ENCODE data around the gene CCDC3. TPM values are rescaled to one million over a fixed set of nuclear protein-coding genes. Genes with fewer than 3 reads are reported as not detected.

CCDC3 gene
- polyA plus RNA-seq, 1 of the 3 experiments (the other 2 are of a cell fraction), result 0.02 TPM

- TF ChIP-seq EP300 (IDR thresholded peaks at IDR 0.05; ENCODE audit: borderline replicate concordance in 1 of 2, low read depth in 1 of 2, low read length in 1 of 2), result no peak
- TF ChIP-seq EZH2phosphoT487 (IDR thresholded peaks at IDR 0.05; ENCODE audit: borderline replicate concordance, low read depth), result no peak
- TF ChIP-seq PBX3 (IDR thresholded peaks at IDR 0.05), result no peak
- no peak for TF ChIP-seq ELF1 (IDR thresholded peaks at IDR 0.05)
- TF ChIP-seq NRF1 (IDR thresholded peaks at IDR 0.05; ENCODE audit: low read depth, low read length), result no peak
- no peak for TF ChIP-seq RFX5 (IDR thresholded peaks at IDR 0.05; ENCODE audit: low read length)
- TF ChIP-seq USF2 (IDR thresholded peaks at IDR 0.05; ENCODE audit: borderline replicate concordance, low read depth, low read length), result no peak
- no peak for TF ChIP-seq YY1 (IDR thresholded peaks at IDR 0.05; ENCODE audit: low read depth)
- TF ChIP-seq USF1 (IDR thresholded peaks at IDR 0.05; ENCODE audit: borderline replicate concordance, low read depth), result no peak
- TF ChIP-seq GATA2 (CRISPR knock-in tag; IDR thresholded peaks at IDR 0.05), result no peak
- TF ChIP-seq POLR2AphosphoS5 (IDR thresholded peaks at IDR 0.05; ENCODE audit: low read depth, low read length), result no peak
- TF ChIP-seq NFIC (IDR thresholded peaks at IDR 0.05; ENCODE audit: borderline replicate concordance), result no peak
- TF ChIP-seq GABPA (IDR thresholded peaks at IDR 0.05; ENCODE audit: low read depth), result no peak
- H3K4me3 ChIP-seq (ENCODE audit: low read depth in 2 of 2, low read length in 1 of 2), result no peak overlapping the region
- H3K4me1 ChIP-seq (ENCODE audit: control insufficient read depth in 1 of 2, insufficient read depth in 2 of 2, low read depth in 1 of 2, low read length in 1 of 2), result peaks cover 0 to 6% of the 10 kb centered on the region in 2 experiments; a peak in 1 of 4 replicates
- no peaks in the 10 kb centered on the region for H3F3A ChIP-seq (replicated peaks; ENCODE audit: insufficient read depth)
- H3K9ac ChIP-seq, result no peak overlapping the region
- no peaks in the 10 kb centered on the region for H4K20me1 ChIP-seq (ENCODE audit: insufficient read depth)
- H3K9me2 ChIP-seq, result no peaks in the 10 kb centered on the region
- ChIA-PET CTCF (interaction anchor here (0.7 to 1.0 kb wide), 3 partner anchors 29 to 166 kb away, joined by 3 to 4 read pairs (median 3); no protein-coding TSS in a partner anchor), POLR2A (no interaction called here)
- 40% methylated on average over 6 of the region's 8 CpGs for WGBS (ENCODE audit: low lambda C conversion rate)
- no peak for DNase-seq
- no peaks in the 10 kb centered on the region for H3K27me3 ChIP-seq (ENCODE audit: insufficient read depth)
- H3K79me2 ChIP-seq (ENCODE audit: insufficient read depth), result no peaks in the 10 kb centered on the region
- H3K4me2 ChIP-seq, result no peak overlapping the region
- no peaks in the 10 kb centered on the region for H3K36me3 ChIP-seq (replicated peaks in 1 of 2; ENCODE audit: control insufficient read depth in 1 of 2, insufficient read depth in 2 of 2, low read length in 1 of 2)
- no peak overlapping the region for H3K27ac ChIP-seq (ENCODE audit: low read depth in 2 of 2, low read length in 1 of 2)
- H3K9me3 ChIP-seq, result no peaks in the 10 kb centered on the region
- no peak overlapping the region for H2AFZ ChIP-seq (ENCODE audit: low read depth)
These were observed 128.3 kb downstream of the CCDC3 start for GRCh38 chr10:12873172-12873571.

GRCh38 chr10:12872577-12872976 is 128.9 kb downstream of the CCDC3 start:
- Histone ChIP-seq H3K9me3 (no peaks in the 10 kb centered on the region), H3F3A (replicated peaks; ENCODE audit: insufficient read depth) (no peaks in the 10 kb centered on the region), H3K4me2 (no peak overlapping the region), H3K4me3 (ENCODE audit: low read depth in 2 of 2, low read length in 1 of 2) (no peak overlapping the region), H3K9me2 (no peaks in the 10 kb centered on the region), H3K27me3 (ENCODE audit: insufficient read depth) (no peaks in the 10 kb centered on the region), H3K27ac (ENCODE audit: low read depth in 2 of 2, low read length in 1 of 2) (no peak overlapping the region), H3K79me2 (ENCODE audit: insufficient read depth) (no peaks in the 10 kb centered on the region), H3K9ac (no peak overlapping the region), H4K20me1 (ENCODE audit: insufficient read depth) (no peaks in the 10 kb centered on the region), H3K4me1 (ENCODE audit: control insufficient read depth in 1 of 2, insufficient read depth in 2 of 2, low read depth in 1 of 2, low read length in 1 of 2) (peaks cover 0 to 6% of the 10 kb centered on the region in 2 experiments; a peak in 1 of 4 replicates), H3K36me3 (replicated peaks in 1 of 2; ENCODE audit: control insufficient read depth in 1 of 2, insufficient read depth in 2 of 2, low read length in 1 of 2) (no peaks in the 10 kb centered on the region), H2AFZ (ENCODE audit: low read depth) (no peak overlapping the region)
- ChIA-PET POLR2A (no interaction called here), CTCF (no interaction called here)
- DNase-seq, result no peak
- 73% methylated on average over 8 of the region's 9 CpGs for WGBS (ENCODE audit: low lambda C conversion rate)
- TF ChIP-seq TEAD4 (IDR thresholded peaks at IDR 0.05; ENCODE audit: borderline replicate concordance, insufficient read depth), result no peak
- no peak for TF ChIP-seq USF2 (IDR thresholded peaks at IDR 0.05; ENCODE audit: borderline replicate concordance, low read depth, low read length)
- no peak for TF ChIP-seq SMC3 (IDR thresholded peaks at IDR 0.05; ENCODE audit: low read depth, low read length)
- no peak for TF ChIP-seq MAX (IDR thresholded peaks at IDR 0.05; ENCODE audit: low read depth)
- TF ChIP-seq EZH2phosphoT487 (IDR thresholded peaks at IDR 0.05; ENCODE audit: borderline replicate concordance, low read depth), result no peak
- TF ChIP-seq ELF1 (IDR thresholded peaks at IDR 0.05), result no peak
- no peak for TF ChIP-seq ZBTB33 (IDR thresholded peaks at IDR 0.05; ENCODE audit: borderline replicate concordance, low read depth)
- TF ChIP-seq NRF1 (IDR thresholded peaks at IDR 0.05; ENCODE audit: low read depth, low read length), result no peak
- no peak for TF ChIP-seq RAD21 (IDR thresholded peaks at IDR 0.05; ENCODE audit: low read length)
- TF ChIP-seq FOSL2 (IDR thresholded peaks at IDR 0.05; ENCODE audit: borderline replicate concordance, low read depth), result no peak
- TF ChIP-seq CTCF (IDR thresholded peaks at IDR 0.05), result no peak
- no peak for TF ChIP-seq POLR2AphosphoS5 (IDR thresholded peaks at IDR 0.05; ENCODE audit: low read depth, low read length)

All from SK-N-SH (cell line).